Dedifferentiated amniotic fluid mesenchymal stem cell (primary cell): Measurements from ENCODE around the gene TMEM132A.

Experiments used
- DNase-seq: peaks from one replicate; pipeline ENCODE4 v3.0.0-alpha.2; 2016; ENCODE audit errors: extremely low spot score

The TMEM132A gene

GRCh38 chr11:60937811-60938210 lies 13.6 kb downstream of the TMEM132A start:
- DNase-seq, result no peak

- no peak for DNase-seq
Observed at GRCh38 chr11:60938500-60938899, 14.2 kb downstream of the TMEM132A start.

GRCh38 chr11:60939301-60939700 lies 15.0 kb downstream of the TMEM132A start:
- DNase-seq, result no peak

GRCh38 chr11:60939855-60940254 lies 15.6 kb downstream of the TMEM132A start:
- no peak for DNase-seq

- DNase-seq, result no peak
Observed at GRCh38 chr11:60941371-60942119, 17.3 kb downstream of the TMEM132A start.

- no peak for DNase-seq
Observed at GRCh38 chr11:60942219-60942618, 18.0 kb downstream of the TMEM132A start.

GRCh38 chr11:60942970-60943565 lies 18.8 kb downstream of the TMEM132A start:
- peak; percentile 19 for DNase-seq

GRCh38 chr11:60944490-60945294 lies 20.4 kb downstream of the TMEM132A start:
- no peak for DNase-seq

- no peak for DNase-seq
Observed at GRCh38 chr11:60945295-60945667, 21.0 kb downstream of the TMEM132A start.

- no peak for DNase-seq
Observed at GRCh38 chr11:60946601-60947264, 22.5 kb downstream of the TMEM132A start.

GRCh38 chr11:60947700-60948099 lies 23.4 kb downstream of the TMEM132A start:
- DNase-seq, result no peak

- no peak for DNase-seq
Observed at GRCh38 chr11:60948250-60948649, 24.0 kb downstream of the TMEM132A start.

GRCh38 chr11:60950024-60950423 lies 25.8 kb downstream of the TMEM132A start:
- DNase-seq, result no peak

GRCh38 chr11:60950933-60951605 lies 26.8 kb downstream of the TMEM132A start:
- DNase-seq, result no peak

GRCh38 chr11:60951606-60951903 lies 27.3 kb downstream of the TMEM132A start:
- DNase-seq, result no peak

GRCh38 chr11:60951904-60952741 lies 27.9 kb downstream of the TMEM132A start, which contains the start of gene SLC15A3:
SLC15A3 (minus strand) TSS chr11:60952176; CDS start chr11:60951551, 625 bp downstream.
- DNase-seq, result peak; percentile 37

- DNase-seq, result no peak
Observed at GRCh38 chr11:60952742-60953170, 28.5 kb downstream of the TMEM132A start.

- no peak for DNase-seq
Observed at GRCh38 chr11:60953781-60954180, 29.5 kb downstream of the TMEM132A start.

- no peak for DNase-seq
Observed at GRCh38 chr11:60954421-60954820, 30.2 kb downstream of the TMEM132A start.

- no peak for DNase-seq
Observed at GRCh38 chr11:60955571-60955970, 31.3 kb downstream of the TMEM132A start.

GRCh38 chr11:60957188-60957587 lies 32.9 kb downstream of the TMEM132A start:
- no peak for DNase-seq
